DOHH2 (cell line): ENCODE data around the gene CNPPD1.

Experiments
- EZH2phosphoT487 ChIP-seq: fragments of 200-600 bp; sonication (generic); IDR thresholded peaks from 2 replicates; pipeline ENCODE4 v1.6.1; 2017; ENCODE audit warnings: borderline replicate concordance, mild to moderate bottlenecking, antibody characterized with exemption, low read length, moderate library complexity, mixed read lengths
- TF ChIP-seq, protein P1 (sequence below): fragments of 200-600 bp; sonication (generic); IDR thresholded peaks from one replicate; pipeline ENCODE4 v1.5.1; 2014; ENCODE audit warnings: antibody characterized with exemption, mild to moderate bottlenecking, low read depth, low read length; ENCODE audit not compliant: poor library complexity, severe bottlenecking

GRCh38 chr2:219168526-219168925 lies 8.2 kb downstream of the CNPPD1 start:
- TF ChIP-seq, protein P1, sequence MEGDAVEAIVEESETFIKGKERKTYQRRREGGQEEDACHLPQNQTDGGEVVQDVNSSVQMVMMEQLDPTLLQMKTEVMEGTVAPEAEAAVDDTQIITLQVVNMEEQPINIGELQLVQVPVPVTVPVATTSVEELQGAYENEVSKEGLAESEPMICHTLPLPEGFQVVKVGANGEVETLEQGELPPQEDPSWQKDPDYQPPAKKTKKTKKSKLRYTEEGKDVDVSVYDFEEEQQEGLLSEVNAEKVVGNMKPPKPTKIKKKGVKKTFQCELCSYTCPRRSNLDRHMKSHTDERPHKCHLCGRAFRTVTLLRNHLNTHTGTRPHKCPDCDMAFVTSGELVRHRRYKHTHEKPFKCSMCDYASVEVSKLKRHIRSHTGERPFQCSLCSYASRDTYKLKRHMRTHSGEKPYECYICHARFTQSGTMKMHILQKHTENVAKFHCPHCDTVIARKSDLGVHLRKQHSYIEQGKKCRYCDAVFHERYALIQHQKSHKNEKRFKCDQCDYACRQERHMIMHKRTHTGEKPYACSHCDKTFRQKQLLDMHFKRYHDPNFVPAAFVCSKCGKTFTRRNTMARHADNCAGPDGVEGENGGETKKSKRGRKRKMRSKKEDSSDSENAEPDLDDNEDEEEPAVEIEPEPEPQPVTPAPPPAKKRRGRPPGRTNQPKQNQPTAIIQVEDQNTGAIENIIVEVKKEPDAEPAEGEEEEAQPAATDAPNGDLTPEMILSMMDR = no peak
- no peak for TF ChIP-seq EZH2phosphoT487
